Kidney capillary endothelial cell (primary cell): Measurements from ENCODE around the gene SERPINB1.
"Not testable (repeated sequence)": the region's sequence is repeated elsewhere in the genome, so short reads cannot be mapped to it uniquely, and the experiment has no call there.

ENCODE experiments used
- DNase-seq: peaks from one replicate; pipeline ENCODE4 v3.0.0-alpha.2; 2018; ENCODE audit warnings: low spot score

SERPINB1 gene

DNA sequence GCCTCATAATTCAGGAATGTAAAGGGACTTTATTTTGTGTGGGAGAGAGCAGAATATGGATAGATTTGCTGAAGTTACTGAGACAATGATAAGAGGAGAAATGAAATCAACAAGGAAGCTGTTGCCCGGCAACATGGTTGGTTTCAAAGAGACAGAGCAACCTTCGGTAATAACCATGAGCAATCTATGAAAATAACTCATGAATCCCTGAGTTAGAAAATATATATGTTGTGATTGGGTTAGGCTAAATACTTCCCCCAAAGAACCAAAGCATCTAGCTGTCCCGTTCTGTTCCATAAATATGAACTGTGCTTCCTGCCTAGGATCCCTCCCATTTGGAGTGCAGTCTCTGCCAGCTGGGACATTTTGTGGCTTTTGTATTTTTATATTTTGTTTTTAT is 23.1 kb downstream of the SERPINB1 start:
- no peak for DNase-seq

DNA sequence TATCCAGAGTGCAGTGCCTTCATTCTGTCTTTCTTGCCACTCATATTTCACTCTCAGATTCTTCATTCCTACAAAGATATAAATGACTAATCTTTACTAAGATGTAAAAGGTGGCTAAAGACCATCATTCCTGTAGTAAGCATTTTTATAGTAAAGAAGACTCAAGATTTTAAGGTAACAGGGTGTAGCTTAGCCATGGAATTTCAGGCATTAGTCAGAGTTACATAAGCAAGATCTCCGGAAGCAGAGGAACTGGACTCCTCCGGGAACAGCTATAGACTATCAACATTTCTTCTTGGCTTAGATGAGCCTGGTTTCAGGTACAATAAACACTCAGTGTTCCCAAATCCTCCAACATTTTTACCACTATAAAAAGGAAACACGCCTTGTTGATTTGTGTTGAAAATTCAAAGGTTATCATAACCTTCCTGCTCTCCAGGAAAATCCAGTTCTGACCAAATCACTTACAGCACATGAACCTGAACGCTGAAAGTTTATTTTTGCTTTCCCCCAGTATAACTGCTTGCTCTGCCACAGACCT is 23.7 kb downstream of the SERPINB1 start:
- no peak for DNase-seq

DNA sequence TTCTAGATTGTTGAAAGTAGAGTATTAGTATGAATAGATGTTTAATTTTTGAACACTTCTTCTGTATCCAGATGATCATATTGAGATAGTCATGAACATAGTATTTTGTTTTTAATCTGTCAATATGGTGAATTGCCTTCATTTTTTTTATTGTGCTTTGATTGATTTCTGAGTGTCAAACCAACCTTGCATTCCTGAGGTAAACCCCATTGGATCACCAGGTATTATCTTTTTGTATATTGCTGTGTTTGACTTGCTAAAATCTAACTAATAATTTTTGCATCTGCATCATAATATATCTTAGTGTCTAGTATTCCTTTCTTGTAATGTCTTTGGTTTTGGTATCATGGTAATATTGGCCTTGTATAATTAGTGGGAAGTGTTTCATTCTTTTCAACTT is 25.5 kb downstream of the SERPINB1 start:
- DNase-seq: no peak

DNA sequence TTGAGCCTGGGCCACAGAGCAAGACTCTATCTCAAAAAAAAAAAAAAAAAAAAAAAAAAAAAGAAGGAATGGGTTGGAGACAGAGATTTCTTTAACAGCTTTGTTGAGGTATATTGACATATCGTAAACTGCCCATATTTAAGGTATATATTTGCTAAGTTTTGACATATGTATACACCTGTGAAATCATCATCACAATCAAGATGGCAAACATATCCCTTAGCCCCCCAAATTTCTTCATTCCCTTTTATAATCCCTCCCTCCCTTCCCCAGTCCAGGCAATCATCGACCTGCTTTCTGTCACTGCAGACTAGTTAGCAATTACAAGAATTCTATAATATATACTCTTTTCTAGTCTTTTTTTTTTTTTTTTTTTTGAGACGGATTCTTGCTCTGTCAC is 29.0 kb downstream of the SERPINB1 start:
- no peak for DNase-seq

DNA sequence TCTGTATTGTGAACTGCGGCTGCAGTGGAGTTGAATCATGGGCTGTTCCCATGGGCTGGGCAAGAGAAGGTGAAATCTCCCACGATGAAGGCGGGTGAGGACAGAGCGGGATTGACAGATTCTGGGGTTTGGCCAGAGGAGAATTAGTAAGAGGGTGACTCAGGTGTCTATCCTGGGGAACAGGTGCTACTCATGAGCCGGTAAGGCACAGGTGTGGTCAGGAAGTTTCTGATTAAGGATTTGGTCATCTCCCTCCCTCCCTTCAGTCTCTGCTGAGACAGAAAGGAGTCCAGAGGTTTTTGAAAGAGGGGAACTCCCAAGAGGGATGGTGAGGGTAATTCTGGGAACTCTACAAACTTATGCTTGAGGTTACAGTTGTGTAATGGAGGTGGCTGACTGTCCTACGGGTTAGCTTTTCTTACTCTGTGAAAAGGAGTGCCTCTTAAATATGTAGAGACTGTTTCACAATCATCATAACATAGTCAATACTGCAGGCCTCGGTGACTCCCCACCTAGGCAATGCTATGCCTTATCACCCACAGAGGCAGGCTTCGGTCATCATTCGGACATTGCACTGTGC is 31.5 kb downstream of the SERPINB1 start:
- DNase-seq: no peak

DNA sequence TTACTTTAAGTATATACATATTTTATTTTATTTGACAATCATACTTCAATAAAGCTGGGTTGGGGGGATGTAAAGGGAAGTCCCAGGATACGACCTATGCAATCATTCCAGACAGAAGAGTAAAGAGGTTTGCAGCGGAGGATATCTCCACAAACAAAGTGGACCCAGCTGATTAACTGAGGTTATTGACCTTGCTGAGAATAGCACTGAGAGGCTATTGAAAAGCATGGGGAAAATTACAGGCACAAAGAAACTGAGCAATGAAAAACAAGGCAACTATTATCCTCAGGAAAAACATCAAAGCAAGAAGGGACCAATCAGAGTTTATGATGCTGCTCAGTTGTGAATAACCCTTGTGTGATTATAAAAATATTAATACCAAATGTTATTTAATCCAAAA is 32.6 kb downstream of the SERPINB1 start:
- DNase-seq: no peak

DNA sequence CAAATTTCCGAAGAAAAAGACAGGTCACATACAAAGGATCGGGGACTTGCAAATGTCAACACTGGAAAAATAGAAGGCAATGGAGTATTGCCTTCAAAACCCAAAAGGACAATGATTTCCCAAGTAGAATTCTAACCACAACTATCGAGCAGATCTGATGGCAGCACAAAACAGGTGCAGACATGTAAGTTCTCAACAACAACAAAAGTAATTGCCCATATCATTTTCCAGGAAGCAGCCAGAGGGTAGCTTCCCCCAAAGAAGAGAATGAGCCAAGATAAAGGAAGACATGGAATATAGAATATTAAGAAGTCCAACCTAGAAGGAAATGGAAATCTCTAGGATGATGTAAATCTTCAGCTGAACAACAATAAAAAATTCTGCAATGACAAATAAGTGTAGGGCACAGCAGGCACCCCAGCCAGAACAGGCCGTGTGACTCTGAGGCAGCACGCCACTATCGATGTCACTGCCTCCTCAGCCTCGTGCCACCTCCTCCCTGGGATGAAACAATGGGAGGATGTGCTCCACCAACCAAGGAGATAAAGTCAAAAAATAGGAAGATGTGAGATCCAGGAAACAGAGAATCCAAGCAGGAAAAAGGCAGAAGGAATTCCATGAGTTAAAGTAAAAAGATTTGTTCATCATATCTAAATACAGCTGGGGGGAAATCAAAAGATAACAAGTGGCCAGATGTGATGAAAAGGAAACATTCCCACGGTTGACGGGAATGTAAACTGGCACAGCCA is 34.1 kb downstream of the SERPINB1 start:
- DNase-seq: no peak

DNA sequence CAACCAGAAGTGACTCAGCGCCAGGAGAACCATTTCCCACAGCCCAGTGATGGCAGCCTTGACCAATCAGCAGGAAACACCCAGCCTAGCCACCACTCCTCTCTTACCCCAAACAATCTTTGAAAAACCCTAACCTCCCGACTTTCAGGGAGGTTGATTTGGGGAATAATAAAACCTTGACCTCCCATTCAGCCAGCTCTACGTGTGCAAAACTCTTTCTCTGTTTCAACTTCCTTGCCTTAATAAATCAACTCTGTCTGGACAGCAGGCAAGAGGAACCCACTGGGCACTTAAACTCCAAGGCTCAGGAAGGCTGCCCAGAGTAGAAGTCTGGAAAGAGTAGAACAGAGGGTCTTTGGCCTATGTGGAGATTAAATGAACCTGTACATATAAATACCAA is 35.0 kb downstream of the SERPINB1 start:
- DNase-seq: no peak

DNA sequence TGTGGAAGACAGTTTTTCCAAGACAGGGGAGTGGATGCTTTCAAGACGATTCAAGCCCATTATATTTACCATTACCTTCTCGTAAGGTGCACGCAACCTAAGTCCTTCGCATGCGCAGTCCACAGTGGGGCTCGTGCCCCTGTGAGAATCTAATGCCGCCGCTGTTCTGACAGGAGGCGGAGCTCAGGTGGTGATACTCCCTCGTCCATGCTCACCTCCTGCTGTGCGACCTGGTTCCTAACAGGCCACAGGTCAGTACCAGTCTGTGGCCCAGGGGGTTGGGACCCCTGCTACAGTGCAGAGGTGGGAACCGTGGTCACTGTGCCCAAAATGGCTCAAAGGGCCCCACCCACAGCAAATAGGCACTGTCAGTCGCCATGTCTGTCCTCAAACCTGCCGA is 36.6 kb downstream of the SERPINB1 start:
- DNase-seq: no peak

DNA sequence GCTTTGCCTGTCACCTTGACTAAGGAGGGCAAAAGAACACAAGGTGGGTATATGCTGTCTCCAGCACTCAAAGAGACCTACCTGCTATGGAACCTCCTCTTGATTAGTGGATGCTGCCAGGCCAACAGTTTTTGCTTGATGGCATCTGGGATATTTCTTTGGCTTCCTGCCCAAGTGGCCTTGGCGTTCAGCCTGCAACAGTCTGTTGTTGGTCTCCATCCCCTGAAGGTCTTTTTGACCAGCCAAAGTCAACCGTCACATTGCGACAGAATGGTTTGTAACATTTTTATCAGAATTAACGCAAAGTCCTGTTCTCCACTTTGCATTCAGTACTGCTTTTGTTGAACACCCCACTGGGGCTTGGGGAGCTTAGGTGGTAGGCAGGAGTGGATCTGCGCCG is 37.1 kb downstream of the SERPINB1 start:
- DNase-seq: no peak

DNA sequence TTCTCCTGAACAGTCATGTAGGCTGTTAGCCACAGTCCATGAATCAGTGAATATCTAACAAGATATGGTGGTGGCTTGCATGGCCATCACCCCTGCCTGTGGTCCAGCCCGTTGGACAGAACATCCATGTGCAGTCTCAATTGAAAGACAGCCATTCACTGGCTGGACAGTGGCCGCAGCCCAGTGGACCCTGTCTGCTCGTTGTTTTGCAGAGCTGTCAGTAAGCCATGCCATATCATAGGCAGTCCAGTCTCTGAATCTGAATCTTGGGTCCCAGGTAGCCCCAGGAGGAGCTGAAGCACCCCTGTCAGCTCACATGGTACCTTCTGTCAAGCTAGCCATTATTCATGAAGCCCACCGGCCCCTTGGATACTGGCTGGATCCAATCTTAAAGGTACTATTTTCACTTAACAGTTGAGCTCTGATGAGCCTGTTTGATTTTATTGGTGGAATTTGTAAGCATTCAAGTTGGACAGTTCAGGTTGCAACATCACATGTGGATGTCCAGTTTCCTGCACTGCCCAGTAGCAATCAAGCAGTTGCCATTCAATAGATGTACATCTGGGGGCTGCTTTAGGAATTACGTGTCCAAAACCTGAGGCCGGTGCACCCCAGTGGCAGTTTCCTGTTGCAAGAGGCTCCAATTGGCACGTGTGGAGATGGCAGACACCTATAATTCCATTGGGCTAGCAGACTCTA is 37.8 kb downstream of the SERPINB1 start:
- no peak for DNase-seq

DNA sequence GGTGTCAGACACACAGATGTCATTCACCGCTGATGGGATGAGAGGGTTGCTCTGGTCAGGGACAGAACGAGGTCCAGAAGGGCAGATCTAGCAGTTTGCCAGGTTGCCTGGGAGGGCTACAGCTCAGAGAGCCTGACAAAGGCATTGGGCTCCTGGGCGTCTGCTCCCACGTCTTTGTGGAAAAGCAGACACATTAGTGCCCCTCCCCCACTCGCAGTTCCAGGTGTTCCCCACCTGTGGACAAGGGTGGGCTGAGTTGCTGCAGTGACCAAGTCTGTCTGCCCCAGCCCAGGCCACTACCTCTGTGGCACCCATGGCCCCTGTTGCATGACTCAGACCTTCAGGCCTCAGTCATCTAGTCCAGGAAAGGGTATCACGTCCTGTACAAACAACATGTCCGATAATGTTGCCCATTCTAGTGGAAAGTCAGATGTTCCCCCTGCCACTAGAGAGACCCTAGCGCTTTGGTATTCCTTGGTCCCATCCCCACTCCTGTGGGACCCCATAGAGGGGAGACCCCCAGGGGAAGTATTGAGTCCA is 39.1 kb downstream of the SERPINB1 start:
- no peak for DNase-seq

DNA sequence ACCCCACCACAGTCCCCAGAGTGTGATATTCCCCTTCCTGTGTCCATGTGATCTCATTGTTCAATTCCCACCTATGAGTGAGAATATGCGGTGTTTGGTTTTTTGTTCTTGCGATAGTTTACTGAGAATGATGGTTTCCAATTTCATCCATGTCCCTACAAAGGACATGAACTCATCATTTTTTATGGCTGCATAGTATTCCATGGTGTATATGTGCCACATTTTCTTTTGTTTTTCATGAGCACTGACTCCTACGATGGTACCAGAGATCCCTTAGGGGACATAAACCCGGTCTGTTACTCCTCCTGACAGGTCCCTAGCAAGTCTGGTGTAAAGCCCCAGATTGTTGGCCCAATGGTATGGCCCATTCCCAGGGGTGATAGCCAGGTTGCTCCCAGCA is 40.0 kb downstream of the SERPINB1 start:
- not testable (repeated sequence) for DNase-seq

DNA sequence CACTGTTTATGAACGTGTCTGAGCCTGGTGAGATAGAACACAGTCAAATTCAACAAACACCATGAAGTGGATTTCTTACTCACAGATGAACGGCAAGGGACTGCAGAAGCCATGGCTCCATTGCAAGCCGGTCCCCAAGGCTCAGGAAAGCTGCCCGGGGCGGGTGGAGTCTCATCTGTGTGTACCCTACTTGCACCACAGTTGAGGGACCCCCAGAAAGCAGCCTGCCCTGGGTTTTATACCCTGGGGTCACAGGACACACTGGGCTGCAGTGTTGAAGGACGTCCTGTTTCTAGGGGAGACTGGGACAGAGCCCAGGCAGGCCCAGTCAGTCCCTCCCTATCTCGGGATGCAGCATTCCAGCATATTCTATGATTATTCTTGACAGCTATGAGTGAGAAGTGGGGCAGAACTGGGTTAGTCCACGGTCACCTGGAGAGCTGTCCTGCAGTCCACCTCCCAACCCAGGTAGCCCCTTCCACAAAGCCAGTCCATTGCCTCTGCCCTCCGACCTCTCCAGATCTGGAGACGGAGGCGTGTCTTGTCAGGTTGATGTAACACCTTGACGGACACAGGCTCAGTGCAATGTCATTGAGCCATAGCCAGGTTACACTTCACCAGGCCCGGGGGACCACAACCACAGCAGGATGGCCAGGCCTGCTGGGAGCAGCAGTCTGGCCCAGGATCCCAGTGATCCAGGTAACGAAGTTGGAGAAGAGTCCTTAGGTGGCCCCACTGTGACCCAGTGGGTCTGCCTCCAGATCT is 40.9 kb downstream of the SERPINB1 start:
- no peak for DNase-seq

DNA sequence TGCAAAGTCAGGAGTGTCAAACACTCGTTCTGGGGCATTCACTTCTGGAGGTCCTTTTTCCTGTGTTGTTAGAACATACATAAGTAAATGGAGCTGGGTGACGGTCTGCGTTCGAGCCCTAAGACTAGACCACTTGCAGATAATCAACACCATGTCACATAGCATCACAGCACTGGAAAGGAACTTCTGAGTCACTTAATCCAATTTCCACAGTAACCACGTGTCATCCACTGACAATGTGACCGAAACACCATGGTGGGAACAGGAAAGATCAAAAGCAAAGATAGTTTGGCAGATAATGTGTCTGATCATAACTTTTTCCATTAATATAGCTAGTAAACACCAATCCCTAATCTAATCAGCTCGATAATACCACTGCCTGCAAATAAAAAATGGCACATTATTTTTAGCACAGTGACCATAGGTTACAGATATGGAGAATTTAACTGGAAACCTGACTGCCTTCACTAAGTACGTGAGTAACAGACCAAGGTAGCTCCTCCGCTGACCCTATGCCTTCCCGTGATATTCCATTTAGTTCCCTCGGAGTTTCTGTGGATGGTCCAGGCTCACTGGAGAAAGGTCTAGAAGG is 41.6 kb downstream of the SERPINB1 start:
- DNase-seq: no peak

DNA sequence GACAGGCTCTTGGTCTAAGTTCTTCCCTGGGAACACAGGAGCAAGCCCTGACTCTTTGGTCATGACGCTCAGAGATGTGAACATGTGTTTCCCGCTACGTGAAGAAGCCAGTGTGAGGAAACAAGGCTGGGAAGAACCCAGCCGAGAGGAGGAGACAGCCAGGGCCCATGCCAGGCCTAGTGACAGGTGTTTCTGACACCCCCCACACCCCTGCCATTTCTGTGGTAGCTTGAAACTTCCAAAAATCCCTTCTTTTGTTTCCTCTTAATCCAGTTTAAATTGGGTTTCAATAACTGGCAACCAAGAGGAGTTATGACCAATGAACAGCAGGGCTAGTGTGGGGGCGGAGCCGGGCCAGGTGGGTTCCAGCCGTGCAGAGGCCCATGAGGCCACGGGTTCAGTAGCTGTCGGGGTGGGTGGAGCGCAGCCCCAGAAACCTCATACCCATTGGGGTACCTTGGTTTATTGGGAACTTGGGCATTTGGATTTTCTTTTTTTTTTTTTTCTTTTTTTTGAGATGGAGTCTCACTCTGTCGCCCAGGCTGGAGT is 43.0 kb downstream of the SERPINB1 start:
- DNase-seq: no peak

DNA sequence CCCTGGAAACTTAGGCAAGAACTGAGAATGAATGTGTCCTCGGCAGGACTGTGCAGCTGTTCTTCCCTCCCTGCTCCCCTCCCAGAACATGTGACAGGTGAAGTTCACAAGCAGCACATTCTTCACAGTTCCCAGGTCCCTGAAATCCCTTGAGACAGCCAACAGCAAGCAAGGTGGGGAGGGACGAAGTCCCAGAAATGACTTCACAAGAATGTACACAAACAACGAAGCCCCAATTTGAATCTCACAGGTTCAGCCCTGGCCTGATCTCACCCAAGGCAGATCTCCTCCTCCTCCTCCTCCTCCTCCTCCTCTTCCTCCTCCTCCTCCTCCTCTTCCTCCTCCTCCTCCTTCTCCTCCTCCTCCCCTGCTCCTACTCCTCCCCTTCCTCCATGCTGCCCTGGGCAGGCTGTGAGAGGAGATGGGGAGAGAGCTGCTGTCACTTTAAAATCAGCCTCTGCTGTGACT is 44.1 kb downstream of the SERPINB1 start:
- DNase-seq: no peak

DNA sequence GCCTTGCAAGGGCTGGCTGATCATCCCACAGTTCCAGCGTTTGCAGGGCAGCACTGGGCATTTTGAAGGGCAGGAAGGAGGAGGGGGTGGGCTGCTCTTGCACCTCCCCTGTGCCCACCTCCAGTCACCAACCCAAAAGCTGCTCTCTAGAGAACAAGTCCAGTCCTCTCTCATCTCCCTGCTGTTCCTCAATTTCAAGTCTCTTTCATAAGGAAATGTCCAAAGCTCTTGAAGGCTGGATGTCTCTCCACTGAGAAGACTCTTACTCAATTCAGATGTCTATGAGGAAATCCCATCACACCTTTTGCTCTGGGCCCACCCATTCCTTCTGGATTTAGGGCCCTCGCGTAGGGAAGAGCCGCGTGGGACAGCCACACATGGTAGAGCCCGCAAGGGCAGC is 44.8 kb downstream of the SERPINB1 start:
- no peak for DNase-seq

DNA sequence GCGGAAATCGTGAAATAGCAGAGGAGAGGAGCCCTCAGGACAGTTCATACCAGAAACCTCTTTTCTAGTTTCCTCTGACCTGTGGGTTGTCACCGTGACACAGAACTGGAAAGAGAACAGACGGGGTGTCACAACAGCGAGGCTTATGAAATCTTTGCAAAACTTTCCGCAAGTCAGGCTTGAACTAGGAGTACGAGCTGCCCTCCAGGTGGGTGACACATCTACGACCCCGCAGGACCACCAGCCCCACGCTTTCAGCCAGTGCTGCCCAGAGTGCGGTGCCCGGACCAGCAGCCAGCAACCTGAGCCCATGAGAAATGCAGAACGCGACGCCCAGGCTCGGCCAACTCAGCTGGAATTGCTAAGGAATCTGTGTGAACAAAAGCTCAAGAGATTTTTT is 45.7 kb downstream of the SERPINB1 start:
- no peak for DNase-seq

DNA sequence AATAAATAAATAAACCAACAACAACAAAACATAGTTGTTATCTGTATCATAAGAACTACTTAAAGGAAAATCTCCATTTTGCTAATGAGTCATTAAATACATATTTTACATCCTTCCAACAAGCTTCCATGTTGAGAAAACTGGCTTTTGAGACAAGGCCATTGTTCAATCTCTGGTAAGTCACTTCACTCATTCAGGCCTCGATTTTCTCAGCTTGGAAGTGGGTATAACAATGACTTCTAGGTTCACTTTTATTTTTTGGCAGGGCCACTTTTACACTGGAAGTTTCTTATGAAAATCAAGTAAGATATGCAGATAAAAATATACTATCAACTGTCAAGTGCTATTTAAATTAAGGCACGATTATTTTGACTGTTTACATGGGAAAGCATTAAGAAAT is 46.5 kb downstream of the SERPINB1 start:
- DNase-seq: no peak

DNA sequence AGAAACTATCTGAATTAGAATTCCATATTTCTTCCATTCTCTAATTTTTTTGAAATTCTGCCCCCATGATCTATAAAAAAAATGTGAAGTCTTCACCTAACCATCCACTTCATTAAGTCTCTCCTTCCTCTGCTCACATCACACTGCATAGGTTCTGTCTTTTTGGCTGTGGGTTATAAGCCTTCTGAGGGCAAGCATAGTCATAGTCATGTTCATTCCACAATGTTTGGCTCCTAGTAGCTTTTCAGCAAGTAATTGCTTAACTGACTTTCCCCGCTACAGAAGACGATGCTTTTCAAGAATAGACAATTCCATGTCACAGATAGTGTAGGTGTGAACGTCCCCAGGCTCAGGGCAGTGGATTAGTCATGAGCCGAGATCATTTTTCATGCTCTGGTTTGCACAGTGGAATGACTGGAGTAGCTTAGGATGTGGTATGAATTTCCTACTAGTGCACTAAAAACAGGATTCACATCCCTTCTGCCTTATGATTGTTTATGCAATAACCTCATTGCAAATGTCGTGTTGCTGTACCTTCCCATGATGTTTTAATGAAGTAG is 47.4 kb downstream of the SERPINB1 start:
- no peak for DNase-seq
